AG04449 (cell line): ENCODE measurements around the gene RIPK3.

Source experiments
- CTCF ChIA-PET: fragments of 350-600 bp; formaldehyde crosslinking; extraction: SDS; loops from one replicate; lab custom pipeline; 2021; ENCODE audit warnings: antibody characterized with exemption; lab: Yijun Ruan, JAX
- POLR2A ChIA-PET: fragments of 400-600, 350-600 bp; formaldehyde crosslinking; extraction: SDS; loops from one replicate; lab custom pipeline; 2020; ENCODE audit warnings: antibody characterized with exemption, inconsistent platforms; lab: Yijun Ruan, JAX
- DNase-seq: peaks from one replicate; pipeline ENCODE4 v3.0.0-alpha.2; 2010; ENCODE audit warnings: low read depth, low spot score
- H3K4me3 ChIP-seq: 2 replicates; pipeline ENCODE4 v1.5.1; 2011; ENCODE audit warnings: low read depth, mild to moderate bottlenecking, control low read depth, low read length
- TF ChIP-seq, protein P1 (sequence below): IDR thresholded peaks from one replicate; pipeline ENCODE4 v1.5.1; 2011; ENCODE audit warnings: mild to moderate bottlenecking, moderate library complexity, low read length, control low read depth, inconsistent platforms; ENCODE audit not compliant: insufficient read depth; ENCODE audit errors: missing control alignments

The RIPK3 gene

DNA sequence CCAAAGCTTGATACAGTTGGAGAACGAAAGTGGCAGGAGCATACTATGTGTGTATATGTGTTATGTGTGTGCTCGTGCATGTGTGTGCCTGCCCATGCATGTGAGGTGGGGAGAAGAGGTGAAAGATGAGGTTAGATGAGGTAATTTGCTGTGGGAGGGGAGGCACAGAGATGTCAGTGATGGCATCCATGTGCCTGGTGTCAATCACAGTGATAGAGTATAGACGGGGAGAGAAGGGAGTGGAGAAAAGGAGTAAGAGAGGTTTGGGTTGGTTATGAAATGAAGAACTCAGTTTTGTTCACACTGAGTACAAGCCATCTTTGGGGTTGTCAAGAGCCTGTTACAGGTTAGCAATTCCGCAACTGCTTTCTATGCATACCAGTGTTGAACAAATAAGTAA lies 44.4 kb upstream of the RIPK3 start:
- ChIA-PET CTCF (interaction anchor here (1.1 kb wide), 1 partner anchor 11 kb away, joined by 3 read pairs; no protein-coding TSS in a partner anchor), POLR2A (no interaction called here)
- no peak overlapping the region for H3K4me3 ChIP-seq
- TF ChIP-seq, protein P1, sequence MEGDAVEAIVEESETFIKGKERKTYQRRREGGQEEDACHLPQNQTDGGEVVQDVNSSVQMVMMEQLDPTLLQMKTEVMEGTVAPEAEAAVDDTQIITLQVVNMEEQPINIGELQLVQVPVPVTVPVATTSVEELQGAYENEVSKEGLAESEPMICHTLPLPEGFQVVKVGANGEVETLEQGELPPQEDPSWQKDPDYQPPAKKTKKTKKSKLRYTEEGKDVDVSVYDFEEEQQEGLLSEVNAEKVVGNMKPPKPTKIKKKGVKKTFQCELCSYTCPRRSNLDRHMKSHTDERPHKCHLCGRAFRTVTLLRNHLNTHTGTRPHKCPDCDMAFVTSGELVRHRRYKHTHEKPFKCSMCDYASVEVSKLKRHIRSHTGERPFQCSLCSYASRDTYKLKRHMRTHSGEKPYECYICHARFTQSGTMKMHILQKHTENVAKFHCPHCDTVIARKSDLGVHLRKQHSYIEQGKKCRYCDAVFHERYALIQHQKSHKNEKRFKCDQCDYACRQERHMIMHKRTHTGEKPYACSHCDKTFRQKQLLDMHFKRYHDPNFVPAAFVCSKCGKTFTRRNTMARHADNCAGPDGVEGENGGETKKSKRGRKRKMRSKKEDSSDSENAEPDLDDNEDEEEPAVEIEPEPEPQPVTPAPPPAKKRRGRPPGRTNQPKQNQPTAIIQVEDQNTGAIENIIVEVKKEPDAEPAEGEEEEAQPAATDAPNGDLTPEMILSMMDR = no peak
- DNase-seq = no peak

DNA sequence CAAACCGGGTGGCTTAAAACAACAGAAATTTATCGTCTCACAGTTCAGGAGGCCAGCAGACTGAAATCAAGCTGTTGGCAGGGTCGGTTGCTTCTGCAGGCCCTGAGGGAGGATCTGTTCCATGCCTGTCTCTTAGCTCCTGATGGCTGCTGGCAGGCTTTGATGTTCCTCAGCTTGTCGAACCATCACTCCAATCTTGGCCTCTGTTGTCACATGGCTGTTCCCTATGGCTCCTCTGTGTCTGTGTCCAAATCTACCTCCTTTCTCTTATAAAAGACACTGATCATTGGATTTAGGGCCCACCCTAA lies 42.2 kb upstream of the RIPK3 start:
- POLR2A ChIA-PET = interaction anchor here (3.9 kb wide), 1 partner anchor 11 kb away, joined by 26 read pairs; no protein-coding TSS in a partner anchor
- no peak overlapping the region for H3K4me3 ChIP-seq
- CTCF ChIA-PET = interaction anchor here (0.8 to 6.3 kb wide), 5 partner anchors 20 to 74 kb away, joined by 3 to 27 read pairs (median 4); partner anchors contain the start of gene CIDEB
- DNase-seq = no peak
- TF ChIP-seq, protein P1 = no peak

DNA sequence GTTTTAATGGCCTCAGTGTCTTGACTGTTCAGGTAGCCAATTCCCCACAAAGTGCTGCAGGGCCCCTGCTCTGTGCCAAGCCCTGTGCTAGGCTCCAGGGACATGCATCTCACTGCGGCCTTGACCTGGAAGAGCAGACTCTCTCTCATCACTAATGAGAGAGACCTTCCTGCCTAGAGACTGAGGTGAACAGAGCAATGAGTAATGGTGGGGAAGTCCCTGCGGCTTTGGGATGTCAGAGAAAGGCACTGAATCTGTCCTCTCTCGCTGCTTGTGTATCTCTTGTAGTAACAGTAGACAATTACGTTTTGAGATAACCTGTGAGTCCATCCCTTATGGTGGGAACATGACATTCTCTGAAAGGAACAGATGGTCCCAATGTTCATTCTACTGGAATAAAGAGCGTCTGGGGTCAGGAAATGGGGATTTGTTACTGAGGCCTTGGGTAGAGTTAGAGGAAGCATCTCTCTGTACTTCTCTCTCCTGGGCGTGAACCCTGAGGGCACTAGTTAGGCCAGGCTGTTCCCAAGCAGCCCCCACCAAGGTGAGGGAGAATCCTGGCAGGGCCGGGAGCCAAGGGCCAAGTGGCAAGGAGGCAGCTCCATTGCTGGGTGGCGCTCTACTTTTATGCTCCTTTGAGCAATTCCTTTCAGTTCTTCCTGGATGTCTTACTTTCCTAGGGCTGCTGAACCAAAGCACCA lies 41.7 kb upstream of the RIPK3 start:
- ChIA-PET POLR2A (interaction anchor here (3.9 kb wide), 1 partner anchor 11 kb away, joined by 26 read pairs; no protein-coding TSS in a partner anchor), CTCF (interaction anchor here (0.8 to 6.3 kb wide), 4 partner anchors 20 to 74 kb away, joined by 3 to 27 read pairs (median 4); partner anchors contain the start of gene CIDEB)
- no peak for DNase-seq
- H3K4me3 ChIP-seq = no peak overlapping the region
- TF ChIP-seq, protein P1 = no peak

DNA sequence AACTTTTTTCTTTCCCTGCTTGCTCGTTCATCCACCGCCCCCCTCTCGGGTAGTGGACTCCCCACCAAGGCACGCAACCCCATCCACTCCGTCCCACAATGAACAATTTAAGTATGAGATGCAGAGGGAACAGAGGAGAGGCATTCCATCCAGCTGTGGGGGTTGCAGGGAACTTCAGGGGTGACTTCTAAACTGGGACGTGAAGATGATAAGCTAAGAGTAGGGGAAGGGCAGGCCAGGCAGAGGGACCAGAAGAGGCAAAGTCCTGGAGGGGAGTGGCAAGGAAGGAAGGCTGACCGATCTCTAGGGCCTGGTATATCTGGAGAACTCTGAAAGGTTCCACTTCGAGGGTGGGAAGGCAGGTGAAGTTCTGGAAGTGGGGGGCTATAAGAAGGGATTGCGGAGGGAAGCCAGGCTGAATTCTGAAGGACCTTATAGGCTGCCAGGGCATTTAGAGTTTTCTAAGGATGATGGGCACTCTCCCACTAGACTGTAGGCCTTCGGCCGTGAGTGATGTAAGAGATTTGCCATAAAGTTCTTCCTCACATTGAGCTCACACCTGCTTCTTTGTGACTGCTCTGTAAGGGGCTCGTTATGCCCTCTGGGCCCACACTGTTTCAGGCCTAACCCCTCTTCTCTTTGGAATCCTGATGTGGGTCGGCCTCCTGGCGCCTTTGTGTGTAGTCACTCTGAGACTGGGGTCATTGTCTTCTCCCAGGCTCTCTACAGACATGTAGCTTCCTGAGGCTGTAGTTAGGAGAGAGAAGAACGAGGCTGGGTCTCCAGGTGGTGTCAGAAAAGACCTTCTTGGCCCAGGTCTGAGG lies 40.3 kb upstream of the RIPK3 start:
- CTCF ChIA-PET = interaction anchor here (1.2 to 6.3 kb wide), 10 partner anchors 8 to 72 kb away, joined by 3 to 27 read pairs (median 7); partner anchors contain the start of gene CIDEB
- TF ChIP-seq, protein P1 = no peak
- H3K4me3 ChIP-seq = no peak overlapping the region
- no peak for DNase-seq
- POLR2A ChIA-PET = interaction anchor here (0.8 to 3.9 kb wide), 6 partner anchors 8 to 50 kb away, joined by 3 to 26 read pairs (median 5); partner anchors contain the start of gene KHNYN

DNA sequence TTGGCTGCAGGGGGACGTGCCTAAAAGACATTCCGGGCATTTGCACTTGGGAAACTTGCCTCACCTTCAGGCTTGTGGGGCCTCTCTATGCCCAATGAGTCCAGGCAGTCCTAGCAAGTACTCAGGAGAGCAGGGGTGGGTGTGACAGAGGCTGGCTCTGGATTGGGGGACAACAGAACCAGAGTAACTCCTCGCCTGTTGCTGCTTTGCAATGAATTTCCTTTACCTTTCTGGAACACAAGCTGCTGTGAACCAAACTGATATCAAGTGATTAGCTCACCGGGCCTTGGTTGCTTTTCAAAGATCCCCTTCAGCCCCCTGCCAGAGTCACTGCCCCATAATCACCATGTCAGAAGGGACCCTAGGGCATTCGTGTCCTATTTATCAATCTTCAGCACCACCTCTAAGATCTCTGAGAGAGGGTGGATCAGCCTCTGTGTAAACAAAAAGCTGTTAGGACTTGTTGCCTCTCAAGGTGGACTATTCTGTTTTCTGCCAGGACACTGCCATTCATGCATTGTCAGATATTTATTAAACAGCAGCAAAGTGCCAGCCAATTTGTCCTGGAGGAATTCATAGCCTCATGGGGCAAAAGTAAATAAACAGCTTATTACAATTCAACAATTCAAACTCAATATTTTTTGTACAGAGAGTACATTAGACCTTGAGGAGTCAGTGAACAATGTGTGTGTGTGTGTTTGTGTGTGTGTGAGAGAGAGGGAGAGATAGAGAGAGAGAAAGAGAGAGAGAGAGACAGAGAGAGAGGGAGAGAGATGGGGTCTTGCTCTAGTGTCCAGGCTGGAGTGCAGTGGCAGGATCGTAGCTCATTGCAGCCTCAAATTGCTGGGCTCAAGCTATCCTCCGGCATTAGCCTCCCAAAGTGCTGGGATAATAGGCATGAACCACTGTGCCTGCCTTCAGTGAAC lies 39.5 kb upstream of the RIPK3 start:
- TF ChIP-seq, protein P1 = no peak
- no peak overlapping the region for H3K4me3 ChIP-seq
- no peak for DNase-seq
- ChIA-PET POLR2A (interaction anchor here (0.8 to 2.4 kb wide), 8 partner anchors 9 to 51 kb away, joined by 3 to 8 read pairs (median 4); partner anchors contain the start of gene KHNYN), CTCF (interaction anchor here (0.6 to 6.3 kb wide), 14 partner anchors 9 to 71 kb away, joined by 3 to 27 read pairs (median 6); partner anchors contain the start of gene CIDEB)
